Measurements from ENCODE around the gene COL23A1. TPM values are rescaled to one million over a fixed set of nuclear protein-coding genes. Genes with fewer than 3 reads are reported as not detected.

COL23A1 gene
- total RNA-seq, 1 experiment from 2014 or later = 5.7 TPM

GRCh38 chr5:178213003-178213461 is 377.2 kb downstream of the COL23A1 start:
- Histone ChIP-seq H3K4me2 (ENCODE audit: low read depth, low read length, poor library complexity, severe bottlenecking) (no peak overlapping the region), H3K27ac (ENCODE audit: low read length) (peak overlapping the region; percentile 44; the same call in 1 of the 2 replicates), H3K9me3 (ENCODE audit: low read length) (no peaks in the 10 kb centered on the region), H3K4me1 (ENCODE audit: low read length) (peaks cover 46% of the 10 kb centered on the region), H2AFZ (ENCODE audit: low read length) (no peak overlapping the region), H3K9ac (ENCODE audit: low read length) (no peak overlapping the region), H3K79me2 (ENCODE audit: low read length) (peaks cover 8% of the 10 kb centered on the region), H3K36me3 (ENCODE audit: insufficient read depth, low read length) (peaks cover 40% of the 10 kb centered on the region), H3K27me3 (ENCODE audit: low read length) (no peaks in the 10 kb centered on the region), H4K20me1 (ENCODE audit: insufficient read depth, low read depth, low read length) (peaks cover 32% of the 10 kb centered on the region), H3K9me2 (replicated peaks; ENCODE audit: insufficient read depth, low read length) (no peaks in the 10 kb centered on the region), H3K4me3 (ENCODE audit: low read length) (no peak overlapping the region)
- DNase-seq = peak; percentile 63

DNA sequence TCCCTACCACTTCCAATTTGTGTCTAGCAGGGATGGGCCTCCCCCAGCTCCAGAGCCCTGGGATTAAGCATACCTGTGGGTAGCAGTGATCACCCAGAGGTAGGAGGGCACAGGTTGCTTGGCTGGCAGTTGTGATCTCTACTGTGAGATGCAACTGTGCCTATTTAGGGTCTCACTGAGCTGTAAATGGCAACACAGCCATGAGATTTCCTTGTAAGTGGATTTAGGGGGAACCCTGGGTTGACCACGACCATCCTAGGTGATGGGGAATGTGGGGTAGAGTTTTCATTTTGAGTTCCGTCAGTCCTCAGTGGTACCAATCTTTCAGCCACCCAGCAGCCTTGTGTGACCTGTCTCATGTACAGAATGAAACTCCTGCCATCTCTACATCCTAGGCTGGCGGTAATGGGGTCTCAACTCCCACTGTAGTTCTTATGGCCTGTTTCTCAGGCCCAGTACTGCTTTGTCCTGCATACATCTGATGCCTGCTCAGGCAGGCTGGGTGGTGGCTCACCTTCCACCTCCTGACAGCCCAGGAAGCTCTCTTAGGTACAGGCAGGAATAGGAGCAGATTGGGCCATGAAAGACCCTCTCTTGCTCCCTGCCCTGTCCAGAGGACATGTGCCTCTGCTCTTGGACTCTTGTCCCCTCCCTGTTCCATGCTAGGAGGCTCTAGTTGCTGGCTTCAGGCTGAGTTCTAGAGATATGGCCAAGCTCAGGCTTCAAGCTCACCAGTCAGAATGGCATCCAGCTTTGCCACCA is 377.8 kb downstream of the COL23A1 start:
- Histone ChIP-seq H3K4me2 (ENCODE audit: low read depth, low read length, poor library complexity, severe bottlenecking) (no peak overlapping the region), H3K9ac (ENCODE audit: low read length) (no peak overlapping the region), H3K4me3 (ENCODE audit: low read length) (no peak overlapping the region), H3K79me2 (ENCODE audit: low read length) (peaks cover 14% of the 10 kb centered on the region), H3K36me3 (ENCODE audit: insufficient read depth, low read length) (peaks cover 46% of the 10 kb centered on the region), H3K4me1 (ENCODE audit: low read length) (peaks cover 49% of the 10 kb centered on the region), H3K9me2 (replicated peaks; ENCODE audit: insufficient read depth, low read length) (no peaks in the 10 kb centered on the region), H3K27ac (ENCODE audit: low read length) (peak overlapping the region; percentile 44; the same call in 1 of the 2 replicates), H3K9me3 (ENCODE audit: low read length) (no peaks in the 10 kb centered on the region), H4K20me1 (ENCODE audit: insufficient read depth, low read depth, low read length) (peaks cover 38% of the 10 kb centered on the region), H3K27me3 (ENCODE audit: low read length) (no peaks in the 10 kb centered on the region), H2AFZ (ENCODE audit: low read length) (no peak overlapping the region)
- DNase-seq = peak; percentile 61

GRCh38 chr5:178211095-178212048 is 378.8 kb downstream of the COL23A1 start:
- H3K9ac ChIP-seq (ENCODE audit: low read length) = no peak overlapping the region
- peaks cover 51% of the 10 kb centered on the region for H3K36me3 ChIP-seq (ENCODE audit: insufficient read depth, low read length)
- H3K79me2 ChIP-seq (ENCODE audit: low read length) = peaks cover 24% of the 10 kb centered on the region
- peaks cover 47% of the 10 kb centered on the region for H4K20me1 ChIP-seq (ENCODE audit: insufficient read depth, low read depth, low read length)
- H3K9me3 ChIP-seq (ENCODE audit: low read length) = no peaks in the 10 kb centered on the region
- peaks cover 50% of the 10 kb centered on the region for H3K4me1 ChIP-seq (ENCODE audit: low read length)
- H3K4me3 ChIP-seq (ENCODE audit: low read length) = no peak overlapping the region
- no peaks in the 10 kb centered on the region for H3K27me3 ChIP-seq (ENCODE audit: low read length)
- no peak overlapping the region for H2AFZ ChIP-seq (ENCODE audit: low read length)
- H3K27ac ChIP-seq (ENCODE audit: low read length) = 0 out of 2 replicates have a peak overlapping the region, but pooled peaks have one; percentile 12
- H3K9me2 ChIP-seq (replicated peaks; ENCODE audit: insufficient read depth, low read length) = no peaks in the 10 kb centered on the region
- H3K4me2 ChIP-seq (ENCODE audit: low read depth, low read length, poor library complexity, severe bottlenecking) = no peak overlapping the region
- DNase-seq = peak; percentile 69

- Histone ChIP-seq H3K4me2 (ENCODE audit: low read depth, low read length, poor library complexity, severe bottlenecking) (no peak overlapping the region), H3K36me3 (ENCODE audit: insufficient read depth, low read length) (peaks cover 58% of the 10 kb centered on the region), H3K4me1 (ENCODE audit: low read length) (peaks cover 50% of the 10 kb centered on the region), H3K27ac (ENCODE audit: low read length) (no peak overlapping the region), H3K9me2 (replicated peaks; ENCODE audit: insufficient read depth, low read length) (no peaks in the 10 kb centered on the region), H3K9ac (ENCODE audit: low read length) (no peak overlapping the region), H3K9me3 (ENCODE audit: low read length) (no peaks in the 10 kb centered on the region), H3K79me2 (ENCODE audit: low read length) (peaks cover 31% of the 10 kb centered on the region), H3K27me3 (ENCODE audit: low read length) (no peaks in the 10 kb centered on the region), H4K20me1 (ENCODE audit: insufficient read depth, low read depth, low read length) (peaks cover 54% of the 10 kb centered on the region), H2AFZ (ENCODE audit: low read length) (no peak overlapping the region), H3K4me3 (ENCODE audit: low read length) (no peak overlapping the region)
- DNase-seq = peak; percentile 61
These were observed 379.5 kb downstream of the COL23A1 start for GRCh38 chr5:178210686-178211085.

GRCh38 chr5:178210073-178210535 is 380.1 kb downstream of the COL23A1 start:
- Histone ChIP-seq H3K27me3 (ENCODE audit: low read length) (no peaks in the 10 kb centered on the region), H3K4me2 (ENCODE audit: low read depth, low read length, poor library complexity, severe bottlenecking) (no peak overlapping the region), H3K9ac (ENCODE audit: low read length) (no peak overlapping the region), H3K9me2 (replicated peaks; ENCODE audit: insufficient read depth, low read length) (no peaks in the 10 kb centered on the region), H3K4me3 (ENCODE audit: low read length) (no peak overlapping the region), H3K4me1 (ENCODE audit: low read length) (peaks cover 46% of the 10 kb centered on the region), H2AFZ (ENCODE audit: low read length) (no peak overlapping the region), H3K27ac (ENCODE audit: low read length) (no peak overlapping the region), H3K36me3 (ENCODE audit: insufficient read depth, low read length) (peaks cover 63% of the 10 kb centered on the region), H3K79me2 (ENCODE audit: low read length) (peaks cover 37% of the 10 kb centered on the region), H4K20me1 (ENCODE audit: insufficient read depth, low read depth, low read length) (peaks cover 58% of the 10 kb centered on the region), H3K9me3 (ENCODE audit: low read length) (no peaks in the 10 kb centered on the region)
- DNase-seq = peak; percentile 58

GRCh38 chr5:178209334-178210072 is 380.7 kb downstream of the COL23A1 start:
- Histone ChIP-seq H3K9me3 (ENCODE audit: low read length) (no peaks in the 10 kb centered on the region), H3K4me2 (ENCODE audit: low read depth, low read length, poor library complexity, severe bottlenecking) (no peak overlapping the region), H3K9me2 (replicated peaks; ENCODE audit: insufficient read depth, low read length) (no peaks in the 10 kb centered on the region), H2AFZ (ENCODE audit: low read length) (no peak overlapping the region), H3K36me3 (ENCODE audit: insufficient read depth, low read length) (peaks cover 63% of the 10 kb centered on the region), H3K4me1 (ENCODE audit: low read length) (peaks cover 40% of the 10 kb centered on the region), H3K27ac (ENCODE audit: low read length) (no peak overlapping the region), H3K27me3 (ENCODE audit: low read length) (no peaks in the 10 kb centered on the region), H3K79me2 (ENCODE audit: low read length) (peaks cover 43% of the 10 kb centered on the region), H3K4me3 (ENCODE audit: low read length) (no peak overlapping the region), H4K20me1 (ENCODE audit: insufficient read depth, low read depth, low read length) (peaks cover 58% of the 10 kb centered on the region), H3K9ac (ENCODE audit: low read length) (no peak overlapping the region)
- DNase-seq = peak; percentile 52

- H3K36me3 ChIP-seq (ENCODE audit: insufficient read depth, low read length) = peaks cover 63% of the 10 kb centered on the region
- H3K9ac ChIP-seq (ENCODE audit: low read length) = no peak overlapping the region
- H3K9me2 ChIP-seq (replicated peaks; ENCODE audit: insufficient read depth, low read length) = no peaks in the 10 kb centered on the region
- H2AFZ ChIP-seq (ENCODE audit: low read length) = no peak overlapping the region
- H4K20me1 ChIP-seq (ENCODE audit: insufficient read depth, low read depth, low read length) = peaks cover 58% of the 10 kb centered on the region
- H3K9me3 ChIP-seq (ENCODE audit: low read length) = no peaks in the 10 kb centered on the region
- H3K27ac ChIP-seq (ENCODE audit: low read length) = no peak overlapping the region
- peaks cover 49% of the 10 kb centered on the region for H3K79me2 ChIP-seq (ENCODE audit: low read length)
- no peaks in the 10 kb centered on the region for H3K27me3 ChIP-seq (ENCODE audit: low read length)
- peak; percentile 67 for DNase-seq
- H3K4me3 ChIP-seq (ENCODE audit: low read length) = no peak overlapping the region
- peaks cover 37% of the 10 kb centered on the region for H3K4me1 ChIP-seq (ENCODE audit: low read length)
- H3K4me2 ChIP-seq (ENCODE audit: low read depth, low read length, poor library complexity, severe bottlenecking) = no peak overlapping the region
These were observed 381.5 kb downstream of the COL23A1 start for GRCh38 chr5:178208540-178209227.
